IPS DF 19.7 (cell line): ENCODE measurements around the gene DNM1L.
A peak's percentile ranks its signal among the peaks of the same experiment; 100 is the strongest.
"Not testable (repeated sequence)": the region's sequence is repeated elsewhere in the genome, so short reads cannot be mapped to it uniquely, and the experiment has no call there.

Experiments
- DNase-seq: peaks from one replicate; pipeline ENCODE4 v3.0.0-alpha.2; 2013; ENCODE audit warnings: low read depth, low spot score

Gene DNM1L

DNA sequence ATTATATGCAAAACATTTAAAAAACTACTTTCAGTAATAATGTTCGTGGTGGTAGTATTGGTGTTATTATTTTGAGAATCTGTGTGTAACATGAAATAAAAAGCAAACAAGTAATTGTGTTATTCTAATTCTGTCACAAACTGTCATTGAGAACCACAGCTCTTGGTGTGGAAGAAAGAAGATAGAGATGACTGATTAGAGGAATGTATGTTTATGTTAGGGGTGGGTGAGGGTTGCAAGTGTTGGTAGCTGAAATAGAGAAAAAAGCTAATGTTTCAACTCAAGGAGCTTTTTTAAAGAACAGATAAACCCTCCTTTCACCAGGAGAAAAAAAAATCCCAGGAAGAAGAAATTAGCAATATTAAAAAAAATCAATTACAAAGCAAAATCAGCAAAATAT is 18.3 kb downstream of the DNM1L start:
- no peak for DNase-seq

DNA sequence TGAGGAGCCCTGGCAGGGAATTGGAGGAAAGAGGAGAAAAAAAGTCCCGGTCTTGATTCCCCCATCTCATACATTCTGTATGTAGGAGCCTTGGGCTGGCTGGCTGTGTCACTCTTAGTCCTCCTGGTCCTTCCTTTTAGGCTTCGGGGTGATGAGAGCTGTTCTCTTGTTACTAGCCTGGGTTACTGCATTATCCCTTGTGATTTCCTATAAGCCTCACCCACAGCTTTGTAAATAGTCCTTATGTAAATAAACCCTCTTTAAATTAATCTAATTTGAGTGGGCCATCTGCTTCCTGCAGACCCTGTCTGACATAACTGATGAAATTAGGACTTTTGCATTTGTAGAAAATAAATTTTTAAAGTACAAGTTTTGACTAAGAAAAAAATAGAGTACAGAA is 19.2 kb downstream of the DNM1L start:
- DNase-seq: no peak

DNA sequence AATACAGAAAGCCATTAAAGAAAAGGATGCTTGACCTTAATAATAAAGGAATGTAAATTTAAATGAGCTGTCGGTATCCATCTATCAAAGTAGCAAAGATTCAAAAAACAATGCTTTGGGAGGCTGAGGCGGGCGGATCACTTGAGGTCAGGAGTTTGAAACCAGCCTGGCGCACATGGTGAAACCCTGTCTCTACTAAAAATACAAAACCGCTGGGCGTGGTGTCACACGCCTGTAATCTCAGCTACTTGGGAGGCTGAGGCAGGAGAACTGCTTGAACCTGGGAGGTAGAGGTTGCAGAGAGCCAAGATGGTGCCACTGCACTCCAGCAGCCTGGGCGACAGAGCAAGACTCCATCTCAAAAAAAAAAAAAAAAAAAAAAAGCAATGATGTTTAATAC is 20.3 kb downstream of the DNM1L start:
- not testable (repeated sequence) for DNase-seq

DNA sequence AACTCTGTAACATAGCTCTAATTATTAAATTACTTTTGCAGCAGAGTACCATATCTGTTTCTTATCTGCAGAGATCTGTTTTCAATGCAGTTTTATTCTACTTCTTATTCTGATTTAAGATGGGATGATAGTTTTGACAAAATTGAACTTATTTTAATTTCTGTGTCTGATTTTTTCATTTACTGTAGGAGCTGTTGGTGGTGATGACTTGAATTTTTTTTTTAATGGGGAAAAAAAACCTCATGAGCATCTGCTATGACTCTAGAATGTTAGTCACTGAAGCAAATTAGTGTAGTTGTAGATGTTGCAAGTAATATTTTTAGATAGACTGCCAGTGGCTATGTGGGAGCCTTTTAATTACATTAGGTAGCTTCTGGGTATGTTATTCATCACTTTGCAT is 23.4 kb downstream of the DNM1L start:
- no peak for DNase-seq

DNA sequence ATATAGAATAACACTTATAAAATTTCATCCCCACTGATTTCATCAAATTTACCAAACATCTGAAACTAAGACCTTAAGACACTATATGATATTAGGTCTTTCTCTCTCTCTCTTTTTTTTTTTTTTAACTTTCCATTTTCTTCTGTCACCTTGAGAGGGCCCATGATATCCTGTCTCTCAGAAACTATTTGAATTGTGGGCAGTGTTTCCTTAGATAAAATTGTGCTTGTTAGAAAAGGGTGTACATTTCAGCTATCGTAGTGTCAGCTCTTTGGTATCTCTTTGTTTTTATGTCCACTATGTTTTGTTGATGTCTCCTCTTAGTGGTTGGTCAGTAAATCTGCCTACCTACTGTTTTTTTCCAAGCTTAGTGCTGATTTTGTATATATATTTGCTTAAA is 23.8 kb downstream of the DNM1L start:
- DNase-seq: no peak

DNA sequence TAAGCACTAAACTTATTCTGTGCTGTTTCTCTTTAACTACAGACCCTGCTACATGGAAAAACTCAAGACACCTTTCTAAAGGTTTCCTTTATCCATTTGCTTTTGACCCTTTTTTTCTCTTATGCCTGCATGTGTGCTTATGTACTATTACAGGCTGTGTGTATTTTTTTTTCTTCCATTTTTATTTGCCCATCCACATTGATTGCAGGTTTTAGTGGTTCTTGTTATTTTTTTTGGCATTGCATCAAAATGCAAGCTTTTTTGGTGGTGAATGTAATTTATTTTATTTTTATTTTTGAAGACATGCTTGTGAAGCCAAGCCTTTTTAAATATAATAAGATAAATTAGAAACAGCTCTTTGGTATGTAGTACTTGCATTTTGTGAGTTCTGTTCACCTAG is 26.7 kb downstream of the DNM1L start:
- DNase-seq: no peak

DNA sequence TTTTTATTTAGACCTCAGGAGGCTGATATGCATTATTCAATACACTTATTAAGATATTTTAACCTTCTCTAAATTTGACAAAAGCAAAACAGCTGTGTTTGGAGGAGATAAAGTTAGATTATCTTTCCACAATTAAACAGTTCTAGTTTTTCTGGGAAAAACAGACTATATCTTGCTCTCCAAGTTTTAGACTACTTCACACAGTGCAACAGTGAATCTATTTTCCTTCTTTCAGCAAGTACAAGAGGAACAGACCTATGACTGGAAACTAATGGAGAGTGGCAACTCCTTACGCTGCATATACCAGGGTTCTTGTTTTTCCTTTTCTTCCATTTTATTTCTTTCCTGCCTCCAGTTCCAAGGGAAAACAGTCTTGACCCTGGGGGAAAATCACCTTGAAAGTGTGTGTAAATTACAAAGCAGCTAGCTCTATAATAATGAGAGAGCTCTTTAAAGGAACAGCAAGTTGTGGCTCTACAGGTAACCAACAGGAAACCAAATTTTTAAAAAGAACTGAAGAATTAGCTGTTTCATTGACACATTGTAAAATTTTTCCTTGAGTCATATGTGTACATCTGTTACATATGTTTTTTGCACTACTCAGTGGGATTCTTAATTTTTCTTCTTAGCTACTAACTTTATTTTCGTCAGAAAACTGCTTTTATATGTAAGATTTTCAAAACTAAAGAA is 27.4 kb downstream of the DNM1L start:
- DNase-seq: no peak

DNA sequence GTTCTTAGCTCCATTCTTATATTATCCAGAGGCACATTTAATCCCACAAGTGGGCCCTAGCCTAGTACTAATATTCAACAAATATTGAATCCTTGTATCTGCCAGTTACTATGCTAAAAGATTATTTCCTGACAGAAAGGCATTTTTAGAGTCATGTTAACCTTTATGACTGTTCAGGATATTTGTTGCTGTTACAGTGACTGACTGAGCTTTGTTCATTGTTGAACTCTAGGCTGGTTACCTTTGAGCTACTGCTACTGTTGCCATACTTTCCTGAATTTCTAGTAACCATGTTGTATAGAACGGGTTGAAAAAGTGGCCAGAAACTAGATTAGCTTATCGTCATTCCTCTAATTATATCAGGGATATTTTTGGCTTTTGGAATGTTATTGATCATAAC is 29.8 kb downstream of the DNM1L start:
- DNase-seq: no peak

DNA sequence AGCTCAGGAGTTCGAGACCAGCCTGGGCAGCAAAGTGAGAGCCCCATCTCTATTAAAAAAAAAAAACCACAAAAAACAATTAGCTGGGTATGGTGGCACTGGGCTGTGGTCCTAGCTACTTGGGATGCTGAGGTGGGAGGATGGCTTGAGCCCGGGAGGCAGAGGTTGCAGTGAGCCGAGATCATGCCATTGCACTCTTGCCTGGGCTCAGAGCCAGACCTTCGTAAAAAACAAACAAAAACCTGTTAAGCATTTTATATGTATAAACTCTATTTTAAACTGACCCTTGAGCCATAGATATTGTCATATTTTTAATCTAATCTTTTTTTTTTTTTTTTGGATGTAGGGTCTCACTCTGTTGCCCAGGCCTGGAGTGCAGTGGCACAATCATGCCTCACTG is 35.7 kb downstream of the DNM1L start:
- no peak for DNase-seq

DNA sequence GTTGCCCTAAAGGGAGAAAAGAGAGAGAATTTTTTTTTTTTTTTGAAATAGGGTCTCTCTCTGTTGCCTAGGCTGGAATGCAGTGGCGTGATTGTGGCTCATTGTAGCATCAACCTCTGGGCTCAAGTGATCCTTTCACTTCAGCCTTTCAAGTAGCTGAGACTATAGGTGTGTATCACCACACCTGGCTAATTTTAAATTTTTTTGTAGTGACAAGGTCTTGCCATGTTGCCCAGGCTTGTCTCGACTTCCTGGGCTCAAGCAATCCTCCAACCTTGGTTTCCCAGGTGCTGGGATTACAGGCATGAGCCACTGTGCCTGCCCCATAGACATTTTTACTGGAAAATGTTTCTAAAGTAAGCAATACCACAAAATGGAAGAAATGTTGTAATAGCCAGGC is 39.8 kb downstream of the DNM1L start:
- no peak for DNase-seq

DNA sequence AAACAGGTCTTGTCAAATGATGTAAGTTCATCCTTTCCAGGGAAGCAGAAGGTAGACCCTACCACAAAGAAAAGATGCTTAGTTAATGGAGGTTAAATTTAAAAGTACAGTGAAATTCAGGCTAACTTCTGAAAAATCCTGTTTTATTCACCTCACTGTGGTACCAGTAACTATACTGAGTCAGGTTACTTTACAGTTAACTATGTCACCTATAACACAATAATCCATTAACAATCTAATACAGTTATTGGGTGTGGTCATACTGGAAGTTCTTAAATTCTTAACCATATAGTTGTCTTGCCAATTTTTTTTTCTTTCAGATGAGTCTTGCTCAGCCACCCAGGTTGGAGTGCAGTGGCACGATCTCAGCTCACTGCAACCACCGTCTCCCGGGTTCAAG is 46.2 kb downstream of the DNM1L start:
- DNase-seq: not testable (repeated sequence)

DNA sequence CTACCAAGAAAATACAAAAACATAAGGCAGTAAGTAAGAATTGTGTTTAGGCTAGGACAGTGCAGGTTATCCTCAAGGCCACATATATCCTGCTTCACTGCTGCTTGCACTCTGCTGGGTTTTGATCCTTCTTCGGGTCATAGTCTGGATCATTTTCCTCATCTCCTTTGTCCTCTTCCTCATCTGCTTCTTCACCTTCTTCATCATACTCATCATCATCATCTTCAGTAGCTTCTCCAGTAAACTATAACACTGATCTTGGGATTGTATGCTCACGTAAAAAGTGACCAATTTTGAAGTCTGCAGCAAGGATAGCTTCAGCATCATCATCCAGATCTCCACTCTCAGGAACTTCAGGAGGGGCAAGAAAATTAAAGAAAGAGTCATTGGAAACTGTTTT is 47.2 kb downstream of the DNM1L start:
- no peak for DNase-seq

DNA sequence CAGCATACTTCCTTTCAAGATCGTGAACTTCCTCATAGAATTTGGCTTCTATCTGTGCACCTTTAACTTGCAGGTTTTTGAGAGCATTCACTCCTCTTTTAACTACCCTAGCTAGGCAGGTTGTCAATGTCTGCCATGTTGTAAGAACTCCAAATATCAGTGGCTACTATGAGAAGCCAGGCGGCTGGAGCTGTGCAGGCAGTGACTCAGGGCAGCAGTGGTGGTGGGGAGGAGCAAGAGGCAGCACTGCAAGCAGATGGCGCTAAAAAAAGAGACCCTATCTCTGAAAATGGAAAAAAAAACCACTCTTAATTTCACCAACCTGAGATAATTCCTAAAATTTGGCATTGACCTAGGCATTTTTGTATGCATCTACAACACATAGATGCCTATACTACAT is 48.1 kb downstream of the DNM1L start:
- no peak for DNase-seq

DNA sequence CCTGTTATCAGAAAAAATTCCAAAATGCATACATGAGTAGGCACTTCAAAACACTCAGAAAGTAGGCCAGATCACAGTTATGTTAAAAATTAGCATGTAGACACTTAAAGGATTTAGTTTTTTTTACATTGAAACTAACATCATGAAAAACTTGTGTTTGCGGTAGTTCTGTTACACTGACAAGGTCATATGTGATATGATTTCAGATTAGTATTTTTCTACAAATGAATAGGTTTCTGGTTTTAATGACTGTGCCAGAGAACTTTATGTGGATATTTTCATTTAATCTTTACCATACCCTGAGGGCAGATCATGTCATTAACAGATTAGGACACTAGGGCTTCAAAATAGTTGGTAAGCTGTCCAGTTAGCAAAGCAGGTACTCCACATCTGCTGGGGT is 55.9 kb downstream of the DNM1L start:
- DNase-seq: no peak

DNA sequence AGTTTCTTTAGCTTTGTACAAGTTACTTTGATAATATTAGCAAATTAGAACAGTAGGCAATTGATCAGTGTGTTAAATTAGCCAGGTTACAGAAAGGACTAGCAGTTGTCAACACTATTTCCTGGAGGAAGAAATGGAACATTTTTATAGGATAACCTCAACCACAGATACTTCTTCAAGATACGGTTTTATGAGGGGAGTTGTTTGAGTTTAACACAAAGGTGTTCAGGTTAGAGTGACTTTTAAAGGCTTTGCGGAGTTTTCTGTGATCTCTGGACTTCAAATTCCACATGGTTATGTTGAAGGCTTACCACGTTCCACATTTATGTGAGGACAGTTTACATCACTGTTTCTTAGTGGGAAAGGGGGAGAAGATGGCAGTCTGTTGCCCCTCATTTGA is 57.3 kb downstream of the DNM1L start:
- no peak for DNase-seq

DNA sequence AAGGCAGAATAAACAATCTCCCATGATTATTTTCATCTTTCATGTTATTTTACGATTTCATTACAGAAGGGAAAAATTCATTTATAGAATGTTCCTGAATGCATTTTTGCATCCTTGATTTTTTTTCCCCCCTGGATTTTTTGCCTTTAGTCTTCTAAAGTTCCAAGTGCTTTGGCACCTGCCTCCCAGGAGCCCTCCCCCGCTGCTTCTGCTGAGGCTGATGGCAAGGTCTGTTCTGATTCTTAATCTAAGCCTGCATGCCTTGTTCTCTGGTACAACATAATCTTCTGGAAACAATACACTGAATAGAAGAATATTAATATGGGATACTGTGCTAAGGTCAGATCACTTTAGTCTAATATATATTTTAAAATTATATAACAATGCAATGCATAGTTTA is 58.6 kb downstream of the DNM1L start:
- DNase-seq: no peak

DNA sequence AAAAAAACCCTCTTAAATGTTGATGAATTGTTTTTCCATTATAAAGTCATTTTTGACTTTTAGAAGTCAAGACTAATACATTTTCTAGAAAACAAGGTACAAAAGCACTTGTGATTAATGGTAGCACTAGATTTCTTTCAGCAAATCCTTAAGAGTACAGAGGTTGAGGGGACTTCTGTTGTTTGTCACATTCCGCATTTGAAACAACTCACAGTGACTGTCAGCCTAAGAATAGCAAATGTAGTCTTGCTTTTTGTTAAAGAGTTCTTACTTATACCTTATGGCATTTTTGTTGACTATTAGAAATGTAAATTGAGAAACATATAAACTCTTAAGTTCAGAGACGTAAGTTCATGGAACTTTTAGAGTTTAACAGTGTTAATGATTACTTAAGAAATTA is 60.2 kb downstream of the DNM1L start:
- DNase-seq: no peak

DNA sequence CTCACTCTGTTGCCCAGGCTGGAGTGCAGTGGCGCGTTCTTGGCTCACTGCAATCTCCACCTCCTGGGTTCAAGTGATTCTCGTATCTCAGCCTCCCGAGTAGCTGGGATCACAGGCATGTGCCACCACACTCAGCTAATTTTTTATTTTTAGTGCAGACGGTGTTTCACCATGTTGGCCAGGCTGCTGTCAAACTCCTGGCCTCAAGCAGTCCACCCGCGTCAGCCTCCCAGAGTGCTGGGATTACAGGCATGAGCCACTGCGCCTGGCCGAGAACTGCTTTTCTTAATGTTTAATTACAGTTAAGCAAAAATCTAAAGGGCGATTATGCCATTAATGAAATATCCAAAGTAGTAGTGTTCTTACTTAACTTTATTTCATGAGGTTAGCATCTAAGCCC is 63.0 kb downstream of the DNM1L start:
- no peak for DNase-seq

DNA sequence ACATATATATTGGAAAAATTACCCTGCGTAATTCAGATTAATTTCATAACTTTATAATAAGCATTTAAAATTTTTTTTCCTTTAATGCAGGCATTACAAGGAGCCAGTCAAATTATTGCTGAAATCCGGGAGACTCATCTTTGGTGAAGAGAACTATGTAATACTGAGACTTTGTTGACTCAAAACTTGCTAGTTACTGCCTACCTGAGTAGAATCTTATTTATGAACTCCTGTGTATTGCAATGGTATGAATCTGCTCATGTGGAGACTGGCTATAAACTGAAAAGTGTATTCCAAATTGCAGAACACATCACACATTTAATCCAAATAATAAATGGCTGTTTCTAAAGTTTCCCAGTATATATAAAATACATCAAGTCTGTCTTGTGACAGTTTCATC is 64.2 kb downstream of the DNM1L start:
- DNase-seq: no peak

DNA sequence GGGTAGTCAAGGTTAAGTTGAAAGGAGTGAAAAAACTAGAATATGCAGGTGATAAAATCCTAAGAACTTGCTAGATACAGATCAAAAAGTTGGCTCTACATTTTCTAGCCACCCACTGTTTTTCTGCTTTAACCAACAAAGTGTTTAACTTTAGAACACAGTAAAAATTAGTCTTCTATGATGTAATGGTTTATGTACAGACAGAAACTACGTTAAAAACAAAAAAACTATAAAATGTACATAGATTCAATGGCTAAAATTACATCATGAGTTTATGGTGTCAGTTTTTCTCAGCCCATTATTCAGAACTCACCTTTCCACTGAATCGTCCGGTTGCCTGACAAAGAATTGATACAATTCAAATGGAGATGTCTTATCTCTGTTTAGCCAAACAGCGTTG is 74.5 kb downstream of the DNM1L start:
- no peak for DNase-seq

DNA sequence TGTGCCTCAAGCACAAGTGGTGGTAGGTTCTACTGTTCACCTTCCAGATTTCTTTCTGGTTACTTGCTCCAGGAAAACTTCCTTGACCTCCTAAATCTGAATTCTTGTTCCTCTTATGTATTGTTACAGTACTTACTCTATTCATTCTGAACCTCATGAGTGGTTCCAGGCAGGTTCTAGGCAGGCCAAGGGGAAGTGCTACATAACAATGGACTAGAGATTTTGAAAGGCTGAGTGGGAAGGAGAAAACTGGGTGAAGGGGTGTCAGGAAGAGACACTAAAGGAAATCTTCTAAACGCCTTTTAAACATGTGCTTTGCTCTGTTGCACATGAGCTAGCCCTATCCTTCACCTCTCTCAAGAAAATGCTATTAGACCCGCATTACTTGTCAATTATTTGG is 75.0 kb downstream of the DNM1L start:
- no peak for DNase-seq

DNA sequence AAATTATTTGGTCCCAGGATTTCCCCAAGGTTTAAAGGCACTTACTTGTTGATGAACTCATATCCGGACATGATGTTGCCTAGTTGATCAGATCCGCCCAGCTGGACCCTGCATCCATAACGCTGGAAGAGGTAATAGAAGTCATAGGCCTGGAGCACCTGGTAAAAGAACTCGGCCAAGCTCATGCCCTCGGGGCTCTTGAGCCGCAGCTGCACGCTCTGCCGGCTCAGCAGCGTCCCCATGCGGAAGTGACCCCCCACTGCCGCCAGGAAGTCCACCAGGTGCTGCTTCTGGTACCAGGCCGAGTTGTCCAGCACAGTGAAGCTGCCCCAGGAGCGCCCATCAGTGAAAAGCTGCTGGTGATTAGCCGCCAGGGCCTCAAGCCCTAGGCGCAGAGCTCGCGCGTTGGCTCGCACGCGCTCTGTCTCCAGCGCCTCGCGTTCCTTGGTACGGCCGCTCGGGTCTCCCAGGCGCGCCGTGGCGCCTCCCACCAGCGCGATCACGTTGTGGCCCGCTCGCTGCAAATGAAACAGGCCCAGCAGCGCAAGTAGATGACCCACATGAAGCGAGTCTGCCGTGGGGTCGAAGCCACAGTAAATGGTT is 76.1 kb downstream of the DNM1L start:
- peak; percentile 61 for DNase-seq

DNA sequence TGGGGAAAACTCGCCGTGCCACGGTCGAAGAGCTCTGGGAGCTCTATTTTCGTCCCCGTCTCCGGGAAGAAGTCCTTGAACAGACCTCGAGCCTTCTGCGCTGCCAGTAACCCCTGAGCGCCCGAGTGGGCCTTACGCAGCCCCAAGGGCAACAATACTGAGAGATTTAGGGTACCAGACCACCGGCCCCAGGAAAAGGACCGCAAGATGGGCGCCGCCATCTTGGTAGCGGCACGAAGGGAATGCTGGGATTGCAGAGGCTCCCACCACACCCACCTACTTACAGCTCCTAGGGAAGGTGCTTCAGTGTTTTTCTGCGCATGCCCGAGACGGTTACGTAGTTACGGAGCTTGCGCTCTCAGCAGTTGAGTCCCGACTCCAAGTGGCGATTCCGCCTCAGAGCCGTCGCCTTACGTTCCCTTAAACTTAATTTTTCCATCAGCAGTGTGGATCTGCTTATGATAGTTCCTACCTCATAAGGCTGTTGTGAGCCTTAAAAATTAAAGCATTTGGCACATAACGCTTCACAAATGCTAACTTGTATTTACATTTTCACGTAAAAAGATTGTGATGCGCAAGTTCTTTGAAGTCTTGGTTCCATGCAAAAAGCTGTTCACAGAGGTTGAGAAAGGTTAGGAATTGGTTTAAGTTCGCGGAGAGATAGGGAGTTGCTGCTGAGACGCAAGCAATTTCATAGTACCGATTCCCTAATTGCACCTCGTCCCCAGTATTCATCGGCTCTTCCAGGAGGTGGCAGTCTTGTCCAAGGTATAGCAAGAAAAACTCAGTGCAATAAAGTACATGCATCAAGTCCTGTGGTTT is 76.8 kb downstream of the DNM1L start, which contains the start of gene YARS2:
Gene YARS2 (minus strand): TSS at position 244 of the 822 bp plus-strand sequence. CDS start 23 bp downstream, at position 221.
- peak; percentile 97 for DNase-seq
